Effector memory CD8-positive, alpha-beta T cell (primary cell): ENCODE results near the gene EYS.

Experiments used
- ATAC-seq: fragments of 150-1000 bp; cut with Tn5 transposase; replicated peaks from 2 replicates; pipeline ENCODE4 v1.10.0; 2021; ENCODE audit warnings: mild to moderate bottlenecking, moderate library complexity
- DNase-seq, 3 experiments: peaks; one replicate each; pipeline ENCODE4 v3.0.0; 2021
- H3K27ac Mint-ChIP-seq, 2 donors: one replicate each; pipeline ENCODE4 v1.8.0; 2022; ENCODE audit warnings: mild to moderate bottlenecking in 2 of 2, mixed read lengths in 2 of 2, moderate library complexity in 2 of 2
- H3K27me3 Mint-ChIP-seq, 2 donors: one replicate each; pipeline ENCODE4 v1.8.0; 2022; ENCODE audit warnings: mixed read lengths in 2 of 2
- H3K36me3 Mint-ChIP-seq: one replicate; pipeline ENCODE4 v1.8.0; 2022; ENCODE audit warnings: mild to moderate bottlenecking, moderate library complexity, mixed read lengths; ENCODE audit not compliant: insufficient read depth
- H3K4me1 Mint-ChIP-seq, 2 donors: one replicate each; pipeline ENCODE4 v1.8.0; 2022; ENCODE audit warnings: low read depth in 2 of 2, mixed read lengths in 2 of 2
- H3K4me3 Mint-ChIP-seq, 2 donors: one replicate each; pipeline ENCODE4 v1.8.0; 2022; ENCODE audit warnings: mild to moderate bottlenecking in 2 of 2, mixed read lengths in 2 of 2, moderate library complexity in 2 of 2
- H3K9me3 Mint-ChIP-seq, 2 donors: one replicate each; pipeline ENCODE4 v1.8.0; 2022; ENCODE audit warnings: mixed read lengths in 2 of 2

Gene EYS

GRCh38 chr6:63674635-63675034, 2032.4 kb downstream of the EYS start:
- DNase-seq (no peak), ATAC-seq (no peak)
- Mint-ChIP-seq H3K27ac (no peak overlapping the region), H3K9me3 (no peaks in the 10 kb centered on the region), H3K4me1 (peaks cover 18 to 42% of the 10 kb centered on the region in 2 donors), H3K36me3 (peaks cover 7% of the 10 kb centered on the region), H3K4me3 (no peak overlapping the region), H3K27me3 (no peaks in the 10 kb centered on the region)

- ATAC-seq = no peak
- Mint-ChIP-seq H3K36me3 (peaks cover 7% of the 10 kb centered on the region), H3K27ac (no peak overlapping the region), H3K9me3 (no peaks in the 10 kb centered on the region), H3K4me3 (no peak overlapping the region), H3K27me3 (no peaks in the 10 kb centered on the region), H3K4me1 (peaks cover 18 to 43% of the 10 kb centered on the region in 2 donors)
- no peak for DNase-seq
Observed at GRCh38 chr6:63673692-63674091, 2033.3 kb downstream of the EYS start.

GRCh38 chr6:63672582-63673129, 2034.4 kb downstream of the EYS start:
- Mint-ChIP-seq H3K27me3 (no peaks in the 10 kb centered on the region), H3K9me3 (no peaks in the 10 kb centered on the region), H3K4me3 (no peak overlapping the region), H3K36me3 (peaks cover 11% of the 10 kb centered on the region), H3K27ac (no peak overlapping the region), H3K4me1 (peaks cover 23 to 47% of the 10 kb centered on the region in 2 donors)
- DNase-seq (no peak), ATAC-seq (no peak)

- DNase-seq (no peak), ATAC-seq (no peak)
- peaks cover 28 to 51% of the 10 kb centered on the region in 2 donors for H3K4me1 Mint-ChIP-seq
- peak overlapping the region in 1 of 2 donors; percentile 19 for H3K27ac Mint-ChIP-seq
- H3K4me3 Mint-ChIP-seq = no peak overlapping the region
- no peaks in the 10 kb centered on the region for H3K9me3 Mint-ChIP-seq
- no peaks in the 10 kb centered on the region for H3K27me3 Mint-ChIP-seq
- H3K36me3 Mint-ChIP-seq = peaks cover 11% of the 10 kb centered on the region
Observed at GRCh38 chr6:63671098-63671754, 2035.8 kb downstream of the EYS start.
